ENCODE results near the gene GULP1.

- no peak for TF ChIP-seq CTCF (IDR thresholded peaks at IDR 0.05)
- no peak for TF ChIP-seq POLR2AphosphoS5 (IDR thresholded peaks at IDR 0.05)
These were observed 289.1 kb downstream of the GULP1 start for GRCh38 chr2:188580738-188581137.
